HepG2 (cell line): Measurements from ENCODE around the gene EHD1. TPM values are rescaled to one million over a fixed set of nuclear protein-coding genes. Genes with fewer than 3 reads are reported as not detected.

Experiments
- CENPT ChIP-seq: sonication (generic); formaldehyde crosslinking; IDR thresholded peaks from 2 replicates; pipeline ENCODE4 v1.8.0; 2022; ENCODE audit warnings: low read depth, mild to moderate bottlenecking, moderate library complexity, missing genetic modification reagents
- CREM ChIP-seq, 2 experiments: sonication (generic) in 1 of 2; formaldehyde crosslinking in 1 of 2; IDR thresholded peaks; 2 replicates each; pipeline versions ENCODE4 v1.4.0 to v1.6.1; 2016 to 2020; ENCODE audit warnings: antibody characterized with exemption in 1 of 2, mild to moderate bottlenecking in 1 of 2, missing genetic modification reagents in 1 of 2
- EP300 ChIP-seq, 3 experiments: sonication (generic) in 1 of 3; formaldehyde crosslinking in 1 of 3; IDR thresholded peaks; 2 replicates each; pipeline versions ENCODE4 v1.5.1 to v1.6.1; 2011 to 2020; ENCODE audit warnings: low read depth in 2 of 3, low read length in 2 of 3, borderline replicate concordance in 1 of 3, improper control_type of control experiment in 1 of 3, mild to moderate bottlenecking in 1 of 3, missing genetic modification reagents in 1 of 3, moderate library complexity in 1 of 3
- HDAC1 ChIP-seq: sonication (generic); formaldehyde crosslinking; IDR thresholded peaks from 2 replicates; pipeline ENCODE4 v1.5.1; 2020; ENCODE audit warnings: mild to moderate bottlenecking, missing genetic modification reagents
- KDM2A ChIP-seq: sonication (generic); formaldehyde crosslinking; IDR thresholded peaks from 2 replicates; pipeline ENCODE4 v1.4.0; 2020; ENCODE audit warnings: low read depth, missing genetic modification reagents, borderline replicate concordance
- NBN ChIP-seq: fragments of 450-650 bp; conservative IDR thresholded peaks from 2 replicates; pipeline ENCODE4 v1.6.1; 2017
- NFYB ChIP-seq: sonication (generic); formaldehyde crosslinking; IDR thresholded peaks from 2 replicates; pipeline ENCODE4 v1.4.0; 2020; ENCODE audit warnings: missing genetic modification reagents
- NR2F2 ChIP-seq: IDR thresholded peaks from 2 replicates; pipeline ENCODE4 v1.6.1; 2012; ENCODE audit warnings: low read depth, inconsistent platforms, borderline replicate concordance
- POGZ ChIP-seq: sonication (generic); formaldehyde crosslinking; IDR thresholded peaks from 2 replicates; pipeline ENCODE4 v1.4.0; 2020; ENCODE audit warnings: mild to moderate bottlenecking, missing genetic modification reagents
- ZMYM4 ChIP-seq: sonication (generic); formaldehyde crosslinking; IDR thresholded peaks from 2 replicates; pipeline ENCODE4 v1.8.1; 2023; ENCODE audit warnings: mild to moderate bottlenecking, missing genetic modification reagents
- ZNF160 ChIP-seq: sonication (generic); formaldehyde crosslinking; IDR thresholded peaks from 2 replicates; pipeline ENCODE4 v1.8.0; 2022; ENCODE audit warnings: mild to moderate bottlenecking, inconsistent platforms, missing genetic modification reagents
- ZNF556 ChIP-seq: sonication (generic); formaldehyde crosslinking; IDR thresholded peaks from 2 replicates; pipeline ENCODE4 v1.4.0; 2020; ENCODE audit warnings: mild to moderate bottlenecking, missing genetic modification reagents, borderline replicate concordance
- ZNF605 ChIP-seq: sonication (generic); formaldehyde crosslinking; IDR thresholded peaks from 2 replicates; pipeline ENCODE4 v1.8.0; 2022; ENCODE audit warnings: mild to moderate bottlenecking, missing genetic modification reagents
- ZNF615 ChIP-seq: sonication (generic); formaldehyde crosslinking; IDR thresholded peaks from 2 replicates; pipeline ENCODE4 v1.5.0; 2020; ENCODE audit warnings: mild to moderate bottlenecking, missing genetic modification reagents, borderline replicate concordance
- ZNF724P ChIP-seq: sonication (generic); formaldehyde crosslinking; IDR thresholded peaks from 2 replicates; pipeline ENCODE4 v1.8.0; 2022; ENCODE audit warnings: missing genetic modification reagents, borderline replicate concordance
- polyA plus RNA-seq, 8 experiments: library from polyadenylated mRNA; depleted of rRNA in 3 of 8; stranded (reverse) in 7 of 8; unstranded in 1 of 8; fragments of >200 nt; fragmentation: Illumina TruSeq in 4 of 8; extraction: Trizol in 4 of 8; gene quantifications; 2 replicates each; pipeline versions ENCODE4 v1.2.1 to v1.2.3, GENCODE V29; 2011 to 2016; ENCODE audit warnings: low read depth in 4 of 8, missing spikeins in 1 of 8, mixed read lengths in 1 of 8; ENCODE audit not compliant: insufficient read depth in 1 of 8
- total RNA-seq, 5 experiments: library from RNA; depleted of rRNA; stranded (reverse); fragments of >200 nt; fragmentation: Illumina TruSeq; extraction: Trizol; gene quantifications; 2 replicates each; pipeline ENCODE4 v1.2.3, GENCODE V29; 2016; ENCODE audit warnings: low read depth in 1 of 5
- TF ChIP-seq, protein P1 (sequence below): sonication (generic); formaldehyde crosslinking; IDR thresholded peaks from 2 replicates; pipeline ENCODE4 v1.5.0; 2020; ENCODE audit warnings: mild to moderate bottlenecking, missing genetic modification reagents, moderate library complexity
- TF ChIP-seq, protein P2 (sequence below): sonication (generic); formaldehyde crosslinking; conservative IDR thresholded peaks from 2 replicates; pipeline ENCODE4 v1.4.0; 2020; ENCODE audit warnings: mild to moderate bottlenecking, missing genetic modification reagents, moderate library complexity
- TF ChIP-seq, protein P3 (sequence below): sonication (generic); formaldehyde crosslinking; IDR thresholded peaks from 2 replicates; pipeline ENCODE4 v1.4.0; 2020; ENCODE audit warnings: mild to moderate bottlenecking, missing genetic modification reagents
- TF ChIP-seq, protein P4 (sequence below): sonication (generic); formaldehyde crosslinking; IDR thresholded peaks from 2 replicates; pipeline ENCODE4 v1.4.0; 2020; ENCODE audit warnings: mild to moderate bottlenecking, missing genetic modification reagents
- TF ChIP-seq, protein P5 (sequence below): sonication (generic); formaldehyde crosslinking; IDR thresholded peaks from 2 replicates; pipeline ENCODE4 v1.4.0; 2020; ENCODE audit warnings: missing genetic modification reagents

EHD1 gene
- total and polyA plus RNA-seq, 2 of the 13 experiments (the other 11 are each of a cell fraction or from before 2014, with no cell fraction given), result 23.6 to 26.6 TPM

DNA sequence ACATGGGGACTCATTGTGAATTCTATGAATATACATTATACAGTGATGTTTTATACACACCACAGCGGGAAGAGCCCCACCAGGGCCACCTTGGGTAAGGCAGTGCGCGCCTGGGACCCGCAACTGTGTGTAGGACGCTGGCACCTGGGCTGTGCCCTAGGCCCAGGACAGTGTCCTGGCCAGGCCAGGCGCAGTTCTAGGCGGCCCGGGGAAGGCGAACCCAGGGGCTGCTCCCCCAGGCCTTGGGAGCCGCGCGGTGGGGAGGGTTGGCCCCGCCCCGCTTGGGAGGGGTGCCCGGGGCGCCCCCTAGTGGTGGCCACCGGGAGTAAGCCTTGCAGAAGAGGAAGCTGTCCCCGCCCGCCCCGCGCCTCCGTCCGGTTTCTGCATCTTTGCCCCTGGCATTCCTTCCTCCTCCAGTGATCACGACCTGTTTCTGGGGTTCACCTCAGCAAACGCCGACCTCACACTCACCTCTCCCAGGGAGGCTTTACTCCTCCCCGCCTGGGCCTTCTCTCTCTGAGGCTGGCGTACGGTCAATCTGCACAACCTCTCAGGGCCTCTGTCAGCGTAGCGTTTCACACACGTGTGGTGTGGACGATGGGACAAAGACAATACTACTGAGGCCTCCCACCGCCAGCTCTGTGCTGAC is 9.5 kb upstream of the EHD1 start (continued):
- no peak for TF ChIP-seq ZNF556 (CRISPR knock-in tag)
- peak; percentile 48; the same call in 1 of the 2 replicates for TF ChIP-seq POGZ (CRISPR knock-in tag)
- TF ChIP-seq EP300 (IDR thresholded peaks at IDR 0.05; ENCODE audit: low read depth in 2 of 2, low read length in 2 of 2), result 0 out of 4 replicates have a peak, but pooled peaks of 1 of the 2 experiments have one; percentile 2
- TF ChIP-seq EP300 (CRISPR knock-in tag; IDR thresholded peaks at IDR 0.05; ENCODE audit: borderline replicate concordance), result no peak
- peak; percentile 96 for TF ChIP-seq KDM2A
- TF ChIP-seq NFYB (CRISPR knock-in tag), result no peak
- TF ChIP-seq ZNF605 (CRISPR knock-in tag), result peak; percentile 58; the same call in 1 of the 2 replicates
- TF ChIP-seq, protein P1, sequence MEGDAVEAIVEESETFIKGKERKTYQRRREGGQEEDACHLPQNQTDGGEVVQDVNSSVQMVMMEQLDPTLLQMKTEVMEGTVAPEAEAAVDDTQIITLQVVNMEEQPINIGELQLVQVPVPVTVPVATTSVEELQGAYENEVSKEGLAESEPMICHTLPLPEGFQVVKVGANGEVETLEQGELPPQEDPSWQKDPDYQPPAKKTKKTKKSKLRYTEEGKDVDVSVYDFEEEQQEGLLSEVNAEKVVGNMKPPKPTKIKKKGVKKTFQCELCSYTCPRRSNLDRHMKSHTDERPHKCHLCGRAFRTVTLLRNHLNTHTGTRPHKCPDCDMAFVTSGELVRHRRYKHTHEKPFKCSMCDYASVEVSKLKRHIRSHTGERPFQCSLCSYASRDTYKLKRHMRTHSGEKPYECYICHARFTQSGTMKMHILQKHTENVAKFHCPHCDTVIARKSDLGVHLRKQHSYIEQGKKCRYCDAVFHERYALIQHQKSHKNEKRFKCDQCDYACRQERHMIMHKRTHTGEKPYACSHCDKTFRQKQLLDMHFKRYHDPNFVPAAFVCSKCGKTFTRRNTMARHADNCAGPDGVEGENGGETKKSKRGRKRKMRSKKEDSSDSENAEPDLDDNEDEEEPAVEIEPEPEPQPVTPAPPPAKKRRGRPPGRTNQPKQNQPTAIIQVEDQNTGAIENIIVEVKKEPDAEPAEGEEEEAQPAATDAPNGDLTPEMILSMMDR (CRISPR knock-in tag), result peak; percentile 94
- TF ChIP-seq, protein P2, sequence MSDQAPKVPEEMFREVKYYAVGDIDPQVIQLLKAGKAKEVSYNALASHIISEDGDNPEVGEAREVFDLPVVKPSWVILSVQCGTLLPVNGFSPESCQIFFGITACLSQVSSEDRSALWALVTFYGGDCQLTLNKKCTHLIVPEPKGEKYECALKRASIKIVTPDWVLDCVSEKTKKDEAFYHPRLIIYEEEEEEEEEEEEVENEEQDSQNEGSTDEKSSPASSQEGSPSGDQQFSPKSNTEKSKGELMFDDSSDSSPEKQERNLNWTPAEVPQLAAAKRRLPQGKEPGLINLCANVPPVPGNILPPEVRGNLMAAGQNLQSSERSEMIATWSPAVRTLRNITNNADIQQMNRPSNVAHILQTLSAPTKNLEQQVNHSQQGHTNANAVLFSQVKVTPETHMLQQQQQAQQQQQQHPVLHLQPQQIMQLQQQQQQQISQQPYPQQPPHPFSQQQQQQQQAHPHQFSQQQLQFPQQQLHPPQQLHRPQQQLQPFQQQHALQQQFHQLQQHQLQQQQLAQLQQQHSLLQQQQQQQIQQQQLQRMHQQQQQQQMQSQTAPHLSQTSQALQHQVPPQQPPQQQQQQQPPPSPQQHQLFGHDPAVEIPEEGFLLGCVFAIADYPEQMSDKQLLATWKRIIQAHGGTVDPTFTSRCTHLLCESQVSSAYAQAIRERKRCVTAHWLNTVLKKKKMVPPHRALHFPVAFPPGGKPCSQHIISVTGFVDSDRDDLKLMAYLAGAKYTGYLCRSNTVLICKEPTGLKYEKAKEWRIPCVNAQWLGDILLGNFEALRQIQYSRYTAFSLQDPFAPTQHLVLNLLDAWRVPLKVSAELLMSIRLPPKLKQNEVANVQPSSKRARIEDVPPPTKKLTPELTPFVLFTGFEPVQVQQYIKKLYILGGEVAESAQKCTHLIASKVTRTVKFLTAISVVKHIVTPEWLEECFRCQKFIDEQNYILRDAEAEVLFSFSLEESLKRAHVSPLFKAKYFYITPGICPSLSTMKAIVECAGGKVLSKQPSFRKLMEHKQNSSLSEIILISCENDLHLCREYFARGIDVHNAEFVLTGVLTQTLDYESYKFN, result 0 out of 2 replicates have a peak, but pooled peaks have one; percentile 27
- TF ChIP-seq HDAC1 (CRISPR knock-in tag), result peak; percentile 6; the same call in 1 of the 2 replicates
- TF ChIP-seq, protein P3, sequence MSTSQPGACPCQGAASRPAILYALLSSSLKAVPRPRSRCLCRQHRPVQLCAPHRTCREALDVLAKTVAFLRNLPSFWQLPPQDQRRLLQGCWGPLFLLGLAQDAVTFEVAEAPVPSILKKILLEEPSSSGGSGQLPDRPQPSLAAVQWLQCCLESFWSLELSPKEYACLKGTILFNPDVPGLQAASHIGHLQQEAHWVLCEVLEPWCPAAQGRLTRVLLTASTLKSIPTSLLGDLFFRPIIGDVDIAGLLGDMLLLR (CRISPR knock-in tag), result peak; percentile 82; the same call in 1 of the 2 replicates
- peak; percentile 22; the same call in 1 of the 2 replicates for TF ChIP-seq ZMYM4
- TF ChIP-seq, protein P4, sequence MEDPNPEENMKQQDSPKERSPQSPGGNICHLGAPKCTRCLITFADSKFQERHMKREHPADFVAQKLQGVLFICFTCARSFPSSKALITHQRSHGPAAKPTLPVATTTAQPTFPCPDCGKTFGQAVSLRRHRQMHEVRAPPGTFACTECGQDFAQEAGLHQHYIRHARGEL (CRISPR knock-in tag), result no peak
- TF ChIP-seq CENPT (CRISPR knock-in tag), result 0 out of 2 replicates have a peak, but pooled peaks have one; percentile 50
- TF ChIP-seq, protein P5, sequence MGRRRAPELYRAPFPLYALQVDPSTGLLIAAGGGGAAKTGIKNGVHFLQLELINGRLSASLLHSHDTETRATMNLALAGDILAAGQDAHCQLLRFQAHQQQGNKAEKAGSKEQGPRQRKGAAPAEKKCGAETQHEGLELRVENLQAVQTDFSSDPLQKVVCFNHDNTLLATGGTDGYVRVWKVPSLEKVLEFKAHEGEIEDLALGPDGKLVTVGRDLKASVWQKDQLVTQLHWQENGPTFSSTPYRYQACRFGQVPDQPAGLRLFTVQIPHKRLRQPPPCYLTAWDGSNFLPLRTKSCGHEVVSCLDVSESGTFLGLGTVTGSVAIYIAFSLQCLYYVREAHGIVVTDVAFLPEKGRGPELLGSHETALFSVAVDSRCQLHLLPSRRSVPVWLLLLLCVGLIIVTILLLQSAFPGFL (CRISPR knock-in tag), result 0 out of 2 replicates have a peak, but pooled peaks have one; percentile 70
- TF ChIP-seq ZNF615, result 0 out of 2 replicates have a peak, but pooled peaks have one; percentile 15
- TF ChIP-seq CREM (IDR thresholded peaks at IDR 0.05), result 0 out of 2 replicates have a peak, but pooled peaks have one; percentile 27
- no peak for TF ChIP-seq CREM (CRISPR knock-in tag; IDR thresholded peaks at IDR 0.05)
- TF ChIP-seq NBN, result no peak
- no peak for TF ChIP-seq ZNF724P (CRISPR knock-in tag)
- peak; percentile 7; the same call in 1 of the 2 replicates for TF ChIP-seq NR2F2
- TF ChIP-seq ZNF160 (CRISPR knock-in tag), result peak; percentile 84; the same call in 1 of the 2 replicates
